SK-N-MC (cell line): ENCODE measurements around the gene DYNLRB1.

ENCODE experiments used
- EZH2 ChIP-seq: fragments of 200-600 bp; sonication (generic); IDR thresholded peaks from one replicate; pipeline ENCODE4 v1.6.1; 2017; ENCODE audit warnings: antibody characterized with exemption
- POLR2AphosphoS5 ChIP-seq: IDR thresholded peaks from 2 replicates; pipeline ENCODE4 v1.6.1; 2012; ENCODE audit warnings: mild to moderate bottlenecking, low read depth, low read length, borderline replicate concordance

- TF ChIP-seq EZH2 (no peak), POLR2AphosphoS5 (no peak)
Observed at GRCh38 chr20:34529742-34530141, 13.5 kb downstream of the DYNLRB1 start.
